CD14-positive monocyte (primary cell): ENCODE measurements around the gene AGPAT3. TPM values are rescaled to one million over a fixed set of nuclear protein-coding genes. Genes with fewer than 3 reads are reported as not detected.

Experiments used
- DNase-seq, 3 donors: peaks; one replicate each; pipeline ENCODE4 v3.0.0-alpha.2; 2011 to 2022
- H2AFZ ChIP-seq: 2 replicates; pipeline ENCODE4 v1.6.0; 2012; ENCODE audit warnings: mild to moderate bottlenecking, low read depth, low read length, inconsistent platforms; ENCODE audit not compliant: insufficient read depth, poor library complexity, severe bottlenecking
- H3K27ac ChIP-seq, 2 donors: 1 replicate in 1 of 2; 2 replicates in 1 of 2; pipeline ENCODE4 v1.5.1; 2012 to 2013; ENCODE audit warnings: low read length in 2 of 2, control low read depth in 1 of 2, inconsistent platforms in 1 of 2, low read depth in 1 of 2, mild to moderate bottlenecking in 1 of 2
- H3K27me3 ChIP-seq, 2 donors: one replicate each; pipeline versions ENCODE4 v1.6.0 to v1.6.1; 2011 to 2013; ENCODE audit warnings: low read length in 2 of 2; ENCODE audit not compliant: control insufficient read depth in 2 of 2, insufficient read depth in 2 of 2
- H3K36me3 ChIP-seq, 2 donors: replicated peaks in 1 of 2; 1 replicate in 1 of 2; 2 replicates in 1 of 2; pipeline versions ENCODE4 v1.5.1 to v1.6.1; 2012 to 2013; ENCODE audit warnings: low read length in 2 of 2, control low read depth in 1 of 2, inconsistent platforms in 1 of 2, mild to moderate bottlenecking in 1 of 2; ENCODE audit not compliant: insufficient read depth in 2 of 2, control insufficient read depth in 1 of 2
- H3K4me1 ChIP-seq, 2 donors: 1 replicate in 1 of 2; 2 replicates in 1 of 2; pipeline versions ENCODE4 v1.5.1 to v1.6.1; 2012 to 2013; ENCODE audit warnings: low read length in 2 of 2, control low read depth in 1 of 2, inconsistent platforms in 1 of 2, mild to moderate bottlenecking in 1 of 2, moderate library complexity in 1 of 2; ENCODE audit not compliant: insufficient read depth in 2 of 2, control insufficient read depth in 1 of 2
- H3K4me2 ChIP-seq: replicated peaks from 2 replicates; pipeline ENCODE3; 2012; ENCODE audit warnings: low read length, moderate library complexity, mild to moderate bottlenecking; ENCODE audit not compliant: poor library complexity, severe bottlenecking; ENCODE audit errors: extremely low read depth
- H3K4me3 ChIP-seq, 3 experiments: fragments of 200-600 bp in 1 of 3; sonication (generic) in 1 of 3; replicated peaks in 1 of 3; 1 replicate in 2 of 3; 2 replicates in 1 of 3; pipeline ENCODE4 v1.5.1; 2011 to 2013; ENCODE audit warnings: low read length in 3 of 3, mild to moderate bottlenecking in 3 of 3, control low read depth in 2 of 3, low read depth in 2 of 3, inconsistent platforms in 1 of 3, moderate library complexity in 1 of 3
- H3K79me2 ChIP-seq: 2 replicates; pipeline ENCODE4 v1.6.0; 2012; ENCODE audit warnings: mild to moderate bottlenecking, control low read depth, inconsistent platforms, low read length, moderate library complexity; ENCODE audit not compliant: insufficient read depth
- H3K9ac ChIP-seq: 2 replicates; pipeline ENCODE4 v1.6.0; 2017; ENCODE audit warnings: low read length, mild to moderate bottlenecking; ENCODE audit not compliant: insufficient read depth, poor library complexity, severe bottlenecking
- H3K9me3 ChIP-seq, 2 donors: replicated peaks in 1 of 2; 1 replicate in 1 of 2; 2 replicates in 1 of 2; pipeline versions ENCODE4 v1.5.1 to v1.6.1; 2012 to 2013; ENCODE audit warnings: low read length in 2 of 2, control low read depth in 1 of 2; ENCODE audit not compliant: control insufficient read depth in 1 of 2, insufficient read depth in 1 of 2
- H4K20me1 ChIP-seq: 2 replicates; pipeline ENCODE4 v1.6.0; 2012; ENCODE audit warnings: mild to moderate bottlenecking, low read length, control low read depth, moderate library complexity; ENCODE audit not compliant: insufficient read depth
- H3K27ac Mint-ChIP-seq, 7 donors: one replicate each; pipeline ENCODE4 v1.8.0; 2020; ENCODE audit warnings: mild to moderate bottlenecking in 7 of 7, mixed read lengths in 7 of 7, moderate library complexity in 6 of 7, inconsistent platforms in 2 of 7
- H3K27me3 Mint-ChIP-seq, 3 donors: one replicate each; pipeline ENCODE4 v1.8.0; 2021 to 2022; ENCODE audit warnings: low read depth in 3 of 3, mild to moderate bottlenecking in 3 of 3, mixed read lengths in 3 of 3, moderate library complexity in 3 of 3, inconsistent platforms in 1 of 3
- H3K36me3 Mint-ChIP-seq, 2 donors: one replicate each; pipeline ENCODE4 v1.8.0; 2020; ENCODE audit warnings: mixed read lengths in 2 of 2, inconsistent platforms in 1 of 2, mild to moderate bottlenecking in 1 of 2
- H3K4me1 Mint-ChIP-seq: one replicate; pipeline ENCODE4 v1.8.0; 2020; ENCODE audit warnings: mild to moderate bottlenecking, mixed read lengths
- H3K4me3 Mint-ChIP-seq, 2 donors: one replicate each; pipeline ENCODE4 v1.8.0; 2020; ENCODE audit warnings: mild to moderate bottlenecking in 2 of 2, mixed read lengths in 2 of 2, moderate library complexity in 1 of 2
- H3K9me3 Mint-ChIP-seq, 7 donors: one replicate each; pipeline ENCODE4 v1.8.0; 2020 to 2022; ENCODE audit warnings: mixed read lengths in 7 of 7, mild to moderate bottlenecking in 6 of 7, moderate library complexity in 6 of 7, inconsistent platforms in 2 of 7
- WGBS: methylation state at CpG from one replicate; pipeline ENCODE4 v1.1.5; 2013; ENCODE audit warnings: missing lambda C conversion rate; ENCODE audit not compliant: insufficient coverage; 5-methylcytosine and 5-hydroxymethylcytosine counted together
- intact Hi-C, 2 donors: fragments of 100-400 bp; cut with micrococcal nuclease; formaldehyde crosslinking; loops; one replicate each; pipeline versions ENCODE4 v1.15.0 to v1.15.1; 2023
- polyA plus RNA-seq, 3 donors: library from polyadenylated mRNA; depleted of rRNA in 1 of 3; unstranded in 2 of 3; stranded (reverse) in 1 of 3; fragments of 300-500 nt in 2 of 3; fragments of >200 nt in 1 of 3; fragmentation: Illumina TruSeq in 2 of 3; gene quantifications; 1 replicate in 2 of 3; 2 replicates in 1 of 3; pipeline ENCODE4 v1.2.3, GENCODE V29; 2012 to 2021
- TF ChIP-seq, protein P1 (sequence below): fragments of 200-600 bp; IDR thresholded peaks from one replicate; pipeline ENCODE4 v1.8.0; 2022; ENCODE audit warnings: antibody characterized with exemption, mild to moderate bottlenecking

AGPAT3 gene
- polyA plus RNA-seq, 3 donors: 24.9 to 49.3 (median 26.2) TPM

DNA sequence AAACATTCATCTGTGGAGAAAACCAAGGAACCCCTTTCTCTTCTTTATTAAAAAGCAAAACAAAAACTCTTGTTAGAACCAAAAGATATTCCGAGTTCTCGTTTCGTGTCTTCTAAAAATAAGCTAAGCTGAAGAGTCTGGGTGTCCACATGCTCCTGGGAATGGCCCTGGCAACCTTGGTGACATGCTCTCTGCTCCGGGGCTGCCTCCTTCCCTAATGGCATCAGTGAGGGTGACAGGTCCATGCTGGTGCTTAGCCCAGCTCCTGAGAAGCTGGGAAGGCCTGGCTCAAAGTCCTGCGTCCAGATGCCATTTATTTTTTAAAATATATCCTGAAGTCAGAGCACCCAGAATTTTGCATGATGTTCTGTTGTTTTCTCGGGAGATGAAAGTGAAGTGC, 122.5 kb downstream of the AGPAT3 start:
- Histone ChIP-seq H4K20me1 (peaks cover 52% of the 10 kb centered on the region), H3K9ac (no peak overlapping the region), H3K27me3 (peaks cover 0 to 18% of the 10 kb centered on the region in 2 donors), H3K36me3 (peaks cover 5 to 18% of the 10 kb centered on the region in 2 donors), H3K27ac (no peak overlapping the region), H3K4me1 (no peaks in the 10 kb centered on the region), H3K4me2 (no peak overlapping the region), H2AFZ (no peak overlapping the region), H3K79me2 (no peaks in the 10 kb centered on the region), H3K9me3 (no peaks in the 10 kb centered on the region), H3K4me3 (no peak overlapping the region)
- TF ChIP-seq, protein P1, sequence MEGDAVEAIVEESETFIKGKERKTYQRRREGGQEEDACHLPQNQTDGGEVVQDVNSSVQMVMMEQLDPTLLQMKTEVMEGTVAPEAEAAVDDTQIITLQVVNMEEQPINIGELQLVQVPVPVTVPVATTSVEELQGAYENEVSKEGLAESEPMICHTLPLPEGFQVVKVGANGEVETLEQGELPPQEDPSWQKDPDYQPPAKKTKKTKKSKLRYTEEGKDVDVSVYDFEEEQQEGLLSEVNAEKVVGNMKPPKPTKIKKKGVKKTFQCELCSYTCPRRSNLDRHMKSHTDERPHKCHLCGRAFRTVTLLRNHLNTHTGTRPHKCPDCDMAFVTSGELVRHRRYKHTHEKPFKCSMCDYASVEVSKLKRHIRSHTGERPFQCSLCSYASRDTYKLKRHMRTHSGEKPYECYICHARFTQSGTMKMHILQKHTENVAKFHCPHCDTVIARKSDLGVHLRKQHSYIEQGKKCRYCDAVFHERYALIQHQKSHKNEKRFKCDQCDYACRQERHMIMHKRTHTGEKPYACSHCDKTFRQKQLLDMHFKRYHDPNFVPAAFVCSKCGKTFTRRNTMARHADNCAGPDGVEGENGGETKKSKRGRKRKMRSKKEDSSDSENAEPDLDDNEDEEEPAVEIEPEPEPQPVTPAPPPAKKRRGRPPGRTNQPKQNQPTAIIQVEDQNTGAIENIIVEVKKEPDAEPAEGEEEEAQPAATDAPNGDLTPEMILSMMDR: no peak
- peaks cover 0 to 2% (median 0%) of the 10 kb centered on the region in 7 donors for H3K9me3 Mint-ChIP-seq
- DNase-seq: no peak
- H3K4me3 Mint-ChIP-seq: no peak overlapping the region
- H3K27me3 Mint-ChIP-seq: peaks cover 18 to 30% (median 23%) of the 10 kb centered on the region in 3 donors
- H3K27ac Mint-ChIP-seq: no peak overlapping the region
- peaks cover 12 to 16% of the 10 kb centered on the region in 2 donors for H3K36me3 Mint-ChIP-seq
- 93% methylated on average over 5 of the region's 6 CpGs for WGBS
- intact Hi-C loops: no loop called here
- H3K4me1 Mint-ChIP-seq: peaks cover 5% of the 10 kb centered on the region

DNA sequence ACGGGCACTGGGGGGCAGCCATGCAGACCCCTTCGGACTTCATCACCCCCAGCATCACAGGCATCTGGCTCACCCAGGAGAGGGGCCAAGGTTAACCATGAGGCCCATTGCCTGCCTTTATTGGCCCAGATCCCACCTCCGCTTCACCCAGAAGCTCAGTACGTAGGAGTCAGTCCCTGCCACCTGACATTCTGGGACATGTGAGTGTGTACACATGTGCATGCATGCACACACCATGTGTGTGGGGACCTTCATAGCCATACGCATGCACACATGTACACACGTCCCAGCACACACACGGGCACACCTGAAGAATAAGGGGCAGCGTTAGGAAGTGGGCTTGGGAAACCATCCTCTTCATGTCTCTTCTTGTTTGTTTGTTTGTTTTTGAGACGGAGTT, 123.0 kb downstream of the AGPAT3 start:
- H3K4me1 ChIP-seq: no peaks in the 10 kb centered on the region
- H4K20me1 ChIP-seq: peaks cover 47% of the 10 kb centered on the region
- Mint-ChIP-seq H3K4me1 (peaks cover 5% of the 10 kb centered on the region), H3K27ac (no peak overlapping the region), H3K27me3 (peaks cover 18 to 30% (median 23%) of the 10 kb centered on the region in 3 donors), H3K4me3 (no peak overlapping the region), H3K36me3 (peaks cover 7 to 11% of the 10 kb centered on the region in 2 donors), H3K9me3 (peaks cover 0 to 2% (median 0%) of the 10 kb centered on the region in 7 donors)
- H3K9ac ChIP-seq: no peak overlapping the region
- H2AFZ ChIP-seq: no peak overlapping the region
- no peak overlapping the region for H3K4me2 ChIP-seq
- no peak overlapping the region for H3K27ac ChIP-seq
- H3K79me2 ChIP-seq: no peaks in the 10 kb centered on the region
- TF ChIP-seq, protein P1: no peak
- H3K27me3 ChIP-seq: peaks cover 0 to 18% of the 10 kb centered on the region in 2 donors
- 98% methylated on average over 7 of the region's 9 CpGs for WGBS
- intact Hi-C loops: no loop called here
- peaks cover 3 to 13% of the 10 kb centered on the region in 2 donors for H3K36me3 ChIP-seq
- no peak overlapping the region for H3K4me3 ChIP-seq
- H3K9me3 ChIP-seq: no peaks in the 10 kb centered on the region
- DNase-seq: no peak
